SU-DHL-6 (cell line): ENCODE results near the gene SLC43A2.

ENCODE experiments used
- CTCF ChIP-seq: fragments of 200-600 bp; sonication (generic); IDR thresholded peaks from one replicate; pipeline ENCODE4 v1.5.1; 2017; ENCODE audit warnings: antibody characterized with exemption, mild to moderate bottlenecking, low read length, moderate library complexity; ENCODE audit not compliant: insufficient read depth, poor library complexity, severe bottlenecking
- EZH2phosphoT487 ChIP-seq: fragments of 200-600 bp; sonication (generic), shearing (Covaris generic); conservative IDR thresholded peaks from 2 replicates; pipeline ENCODE4 v1.6.1; 2018; ENCODE audit warnings: mild to moderate bottlenecking, antibody characterized with exemption, low read length, moderate library complexity, mixed read lengths

- no peak for TF ChIP-seq CTCF
- TF ChIP-seq EZH2phosphoT487 = no peak
Observed at GRCh38 chr17:1593630-1593931, 35.1 kb downstream of the SLC43A2 start.
